Activated B cell treated with CpG ODN at 0.5 μM for 24 hours (primary cell): ENCODE measurements around the gene TPD52L2. TPM values are rescaled to one million over a fixed set of nuclear protein-coding genes. Genes with fewer than 3 reads are reported as not detected.
"Not testable (repeated sequence)": the region's sequence is repeated elsewhere in the genome, so short reads cannot be mapped to it uniquely, and the experiment has no call there.

ENCODE experiments used
- ATAC-seq: fragments of 200-7000 bp; cut with Tn5 transposase; one replicate; pipeline ENCODE4 v1.10.0; 2021; ENCODE audit warnings: low read depth, mild to moderate bottlenecking, moderate library complexity
- CTCF ChIA-PET: fragments of 350-600 bp; sonication (Branson Sonifier 250); formaldehyde crosslinking; loops from one replicate; lab custom pipeline; 2021; ENCODE audit warnings: antibody characterized with exemption; lab: Charles Lee
- POLR2A ChIA-PET: fragments of 350-600 bp; sonication (Branson Sonifier 250); formaldehyde crosslinking; loops from one replicate; lab custom pipeline; 2021; ENCODE audit warnings: antibody characterized with exemption; lab: Charles Lee
- DNase-seq: peaks from one replicate; pipeline ENCODE4 v3.0.0; 2022
- H3K27ac Mint-ChIP-seq: one replicate; pipeline ENCODE4 v1.8.0; 2020; ENCODE audit warnings: mixed read lengths
- H3K27me3 Mint-ChIP-seq: one replicate; pipeline ENCODE4 v1.8.0; 2021; ENCODE audit warnings: mixed read lengths
- H3K36me3 Mint-ChIP-seq: one replicate; pipeline ENCODE4 v1.8.0; 2021; ENCODE audit warnings: low read depth, mixed read lengths
- H3K4me1 Mint-ChIP-seq: one replicate; pipeline ENCODE4 v1.8.0; 2021; ENCODE audit warnings: mixed read lengths
- H3K4me3 Mint-ChIP-seq: one replicate; pipeline ENCODE4 v1.8.0; 2020; ENCODE audit warnings: mild to moderate bottlenecking, mixed read lengths
- H3K9me3 Mint-ChIP-seq: one replicate; pipeline ENCODE4 v1.8.0; 2020; ENCODE audit warnings: mixed read lengths
- CTCF ChIP-seq: fragments of 200-600 bp; IDR thresholded peaks from one replicate; pipeline ENCODE4 v1.8.0; 2022; ENCODE audit warnings: antibody characterized with exemption, mild to moderate bottlenecking
- intact Hi-C: fragments of 100-400 bp; cut with micrococcal nuclease; formaldehyde crosslinking; loops from one replicate; pipeline ENCODE4 v1.15.1; 2024
- total RNA-seq: library from RNA; stranded (reverse); gene quantifications from 2 replicates; pipeline ENCODE4 v1.2.3, GENCODE V29; 2022

The TPD52L2 gene
- total RNA-seq, 1 donor from 2014 or later = 38.8 TPM

- H3K27me3 Mint-ChIP-seq = no peaks in the 10 kb centered on the region
- ChIA-PET CTCF (no interaction called here), POLR2A (interaction anchor here (0.6 kb wide), 1 partner anchor 165 kb away, joined by 4 read pairs; no protein-coding TSS in a partner anchor)
- no peak for DNase-seq
- intact Hi-C loops = no loop called here
- H3K4me1 Mint-ChIP-seq = no peaks in the 10 kb centered on the region
- TF ChIP-seq CTCF = no peak
- peaks cover 70% of the 10 kb centered on the region for H3K36me3 Mint-ChIP-seq
- no peaks in the 10 kb centered on the region for H3K9me3 Mint-ChIP-seq
- ATAC-seq = no peak
- no peak overlapping the region for H3K4me3 Mint-ChIP-seq
- H3K27ac Mint-ChIP-seq = no peak overlapping the region
Observed at GRCh38 chr20:63876489-63877036, 11.5 kb downstream of the TPD52L2 start.

DNA sequence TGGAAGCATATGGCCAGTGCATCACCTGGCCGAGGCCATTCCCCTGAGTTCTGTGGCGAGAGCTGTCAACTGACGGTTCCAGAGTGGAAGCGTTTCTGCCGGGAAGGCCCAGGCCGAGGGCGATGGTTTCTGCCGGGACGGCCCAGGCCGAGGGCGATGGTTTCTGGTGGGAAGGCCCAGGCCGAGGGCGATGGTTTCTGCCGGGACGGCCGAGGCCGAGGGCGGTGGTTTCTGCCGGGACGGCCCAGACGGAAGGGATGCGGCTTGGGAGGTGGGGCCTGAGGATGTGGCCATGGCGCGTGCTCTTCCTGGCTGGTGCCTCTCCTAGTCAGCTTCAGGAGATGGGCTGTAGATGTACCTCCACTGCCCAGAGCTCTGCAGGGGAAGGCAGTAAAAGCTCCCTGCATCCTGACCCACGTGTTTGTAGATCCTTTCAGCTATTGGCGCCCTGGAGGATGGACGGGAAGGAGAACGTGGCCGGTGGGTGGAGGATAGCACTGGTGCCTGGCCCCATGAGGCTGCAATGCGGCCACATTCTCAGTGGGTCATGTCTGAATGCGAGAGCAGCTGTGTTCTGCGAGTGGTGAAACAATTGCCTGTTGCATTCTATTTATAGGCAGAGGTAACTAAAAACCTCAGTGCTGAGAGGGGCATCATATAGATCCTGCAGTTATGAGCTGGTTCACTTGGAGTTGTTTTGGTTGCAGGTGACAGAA lies 12.8 kb downstream of the TPD52L2 start:
- Mint-ChIP-seq H3K27ac (no peak overlapping the region), H3K4me3 (no peak overlapping the region), H3K27me3 (no peaks in the 10 kb centered on the region), H3K4me1 (no peaks in the 10 kb centered on the region), H3K9me3 (no peaks in the 10 kb centered on the region), H3K36me3 (peaks cover 65% of the 10 kb centered on the region)
- ATAC-seq (no peak), DNase-seq (no peak)
- TF ChIP-seq CTCF = no peak
- ChIA-PET CTCF (no interaction called here), POLR2A (interaction anchor here (1.5 kb wide), 1 partner anchor 340 kb away, joined by 4 read pairs; the partner anchor contains the start of gene PTK6)
- intact Hi-C loops = no loop called here

- Mint-ChIP-seq H3K9me3 (no peaks in the 10 kb centered on the region), H3K36me3 (peaks cover 65% of the 10 kb centered on the region), H3K27me3 (no peaks in the 10 kb centered on the region), H3K4me1 (no peaks in the 10 kb centered on the region), H3K27ac (no peak overlapping the region), H3K4me3 (no peak overlapping the region)
- ATAC-seq = no peak
- POLR2A ChIA-PET = interaction anchor here (1.5 kb wide), 1 partner anchor 342 kb away, joined by 4 read pairs; the partner anchor contains the start of gene PTK6
- no peak for DNase-seq
- TF ChIP-seq CTCF = no peak
- intact Hi-C loops = no loop called here
- CTCF ChIA-PET = no interaction called here
Observed at GRCh38 chr20:63878899-63879663, 14.0 kb downstream of the TPD52L2 start.

DNA sequence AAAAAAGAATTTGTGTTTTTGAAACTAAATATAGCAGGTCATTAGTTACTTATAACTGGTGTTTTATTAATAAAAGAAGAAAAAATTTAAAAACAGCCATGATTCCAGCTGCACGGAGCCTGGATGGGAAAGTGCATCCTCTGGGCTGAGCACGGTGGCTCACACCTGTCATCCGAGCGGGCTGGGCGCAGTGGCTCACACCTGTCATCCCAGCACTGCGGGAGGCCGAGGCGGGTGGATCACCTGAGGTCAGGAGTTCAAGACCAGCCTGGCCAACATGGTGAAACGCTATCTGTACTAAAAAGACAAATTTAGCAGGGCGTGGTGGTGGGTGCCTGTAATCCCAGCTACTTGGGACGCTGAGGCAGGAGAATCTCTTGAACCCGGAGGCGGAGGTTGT lies 15.8 kb downstream of the TPD52L2 start:
- POLR2A ChIA-PET, CTCF ChIA-PET, H3K9me3 Mint-ChIP-seq, DNase-seq, H3K27me3 Mint-ChIP-seq, H3K4me3 Mint-ChIP-seq, intact Hi-C loops, ATAC-seq, H3K27ac Mint-ChIP-seq, H3K4me1 Mint-ChIP-seq: not testable (repeated sequence)
- peaks cover 65% of the 10 kb centered on the region for H3K36me3 Mint-ChIP-seq

- H3K4me1 Mint-ChIP-seq = no peaks in the 10 kb centered on the region
- intact Hi-C loops = no loop called here
- H3K27me3 Mint-ChIP-seq = no peaks in the 10 kb centered on the region
- no peak for TF ChIP-seq CTCF
- peaks cover 61% of the 10 kb centered on the region for H3K36me3 Mint-ChIP-seq
- H3K27ac Mint-ChIP-seq = no peak overlapping the region
- H3K4me3 Mint-ChIP-seq = no peak overlapping the region
- no peak for ATAC-seq
- H3K9me3 Mint-ChIP-seq = no peaks in the 10 kb centered on the region
- CTCF ChIA-PET = interaction anchor here (1.5 kb wide), 1 partner anchor 95 kb away, joined by 6 read pairs; no protein-coding TSS in a partner anchor
- no peak for DNase-seq
- POLR2A ChIA-PET = no interaction called here
Observed at GRCh38 chr20:63881451-63882226, 16.6 kb downstream of the TPD52L2 start.
